Lower lobe of right lung (tissue), 2 donors: ENCODE data around the gene SPRYD3. TPM values are rescaled to one million over a fixed set of nuclear protein-coding genes. Genes with fewer than 3 reads are reported as not detected.

Source experiments
- ATAC-seq, 2 donors: fragments of 200-7000 bp; cut with Tn5 transposase; one replicate each; pipeline ENCODE4 v1.9.1; 2020 to 2022; ENCODE audit warnings: mild to moderate bottlenecking in 2 of 2, moderate library complexity in 2 of 2
- DNase-seq: peaks from one replicate; pipeline ENCODE4 v3.0.0-alpha.2; 2020
- H3K27ac ChIP-seq: fragments of 200-600 bp; one replicate; pipeline ENCODE4 v1.8.0; 2022
- H3K27me3 ChIP-seq: fragments of 200-600 bp; one replicate; pipeline ENCODE4 v1.8.0; 2022; ENCODE audit warnings: low read depth
- H3K36me3 ChIP-seq: fragments of 200-600 bp; one replicate; pipeline ENCODE4 v1.8.0; 2022; ENCODE audit warnings: mild to moderate bottlenecking
- H3K4me1 ChIP-seq: fragments of 200-600 bp; one replicate; pipeline ENCODE4 v1.8.0; 2022
- H3K4me3 ChIP-seq: fragments of 200-600 bp; one replicate; pipeline ENCODE4 v1.8.0; 2022; ENCODE audit warnings: mild to moderate bottlenecking
- H3K9me3 ChIP-seq: fragments of 200-600 bp; one replicate; pipeline ENCODE4 v1.8.0; 2022
- intact Hi-C: fragments of 100-400 bp; cut with DNase I; formaldehyde crosslinking; loops from one replicate; pipeline ENCODE4 v1.11.0; 2022
- total RNA-seq: library from RNA; stranded (reverse); fragmentation: NEBNext Ultra II Directional; extraction: Animal tissue kit (Norgen Biotek cat#: 25700); gene quantifications from one replicate; pipeline ENCODE4 v1.2.1, GENCODE V29; 2021
- TF ChIP-seq, protein P1 (sequence below): fragments of 200-600 bp; IDR thresholded peaks from one replicate; pipeline ENCODE4 v1.8.0; 2022; ENCODE audit warnings: antibody characterized with exemption, mild to moderate bottlenecking
- donor health status: DM: no; HTN: yes; CAD: no; lungs with severe emphysema.

The SPRYD3 gene
- total RNA-seq, 1 donor from 2014 or later = 47.9 TPM

DNA sequence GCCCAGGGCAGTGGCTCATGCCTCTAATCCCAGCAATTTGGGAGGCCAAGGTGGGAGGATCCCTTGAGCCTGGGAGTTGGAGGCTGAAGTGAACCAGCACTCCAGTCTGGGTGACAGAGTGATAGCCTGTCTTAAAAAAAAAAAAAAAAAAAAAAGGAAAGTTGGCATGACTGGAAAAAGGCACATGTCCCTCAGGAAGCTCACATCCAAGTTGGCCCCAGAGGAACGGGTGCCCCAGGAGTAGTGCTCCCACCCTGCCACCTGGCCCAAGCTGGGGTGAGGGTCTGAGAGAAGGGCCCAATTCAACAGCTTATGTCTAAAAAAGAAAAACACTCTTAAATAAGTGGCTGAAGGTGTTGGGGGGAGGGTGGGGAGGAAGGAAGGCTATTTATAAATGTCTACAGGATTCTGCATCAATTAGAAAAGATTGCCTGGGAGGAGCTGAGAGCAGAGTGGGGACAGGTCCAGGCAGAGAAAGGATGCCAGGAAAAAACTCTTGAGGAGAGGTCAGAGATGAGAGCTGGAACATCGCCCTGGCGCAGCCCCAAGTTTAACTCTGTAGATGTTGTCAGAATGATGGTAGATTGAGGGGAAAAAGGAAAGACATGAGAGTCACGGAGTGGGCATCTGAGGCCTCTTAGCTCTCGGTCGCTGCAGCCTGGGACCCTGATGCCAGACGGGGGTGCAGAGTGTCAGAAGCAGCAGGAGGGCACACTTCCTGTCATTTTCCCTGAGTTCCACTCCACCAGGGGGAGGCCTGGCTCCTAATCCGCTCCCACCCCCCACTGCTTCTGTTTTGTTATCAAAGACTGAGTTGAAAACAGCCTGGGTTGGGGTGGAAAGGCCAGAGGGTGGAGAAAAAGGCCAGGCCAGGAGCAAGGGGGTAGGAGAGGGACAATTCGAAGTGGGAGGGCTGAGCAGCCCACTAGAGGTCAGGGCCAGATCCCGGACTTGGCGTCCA lies 7.3 kb downstream of the SPRYD3 start:
- TF ChIP-seq, protein P1, sequence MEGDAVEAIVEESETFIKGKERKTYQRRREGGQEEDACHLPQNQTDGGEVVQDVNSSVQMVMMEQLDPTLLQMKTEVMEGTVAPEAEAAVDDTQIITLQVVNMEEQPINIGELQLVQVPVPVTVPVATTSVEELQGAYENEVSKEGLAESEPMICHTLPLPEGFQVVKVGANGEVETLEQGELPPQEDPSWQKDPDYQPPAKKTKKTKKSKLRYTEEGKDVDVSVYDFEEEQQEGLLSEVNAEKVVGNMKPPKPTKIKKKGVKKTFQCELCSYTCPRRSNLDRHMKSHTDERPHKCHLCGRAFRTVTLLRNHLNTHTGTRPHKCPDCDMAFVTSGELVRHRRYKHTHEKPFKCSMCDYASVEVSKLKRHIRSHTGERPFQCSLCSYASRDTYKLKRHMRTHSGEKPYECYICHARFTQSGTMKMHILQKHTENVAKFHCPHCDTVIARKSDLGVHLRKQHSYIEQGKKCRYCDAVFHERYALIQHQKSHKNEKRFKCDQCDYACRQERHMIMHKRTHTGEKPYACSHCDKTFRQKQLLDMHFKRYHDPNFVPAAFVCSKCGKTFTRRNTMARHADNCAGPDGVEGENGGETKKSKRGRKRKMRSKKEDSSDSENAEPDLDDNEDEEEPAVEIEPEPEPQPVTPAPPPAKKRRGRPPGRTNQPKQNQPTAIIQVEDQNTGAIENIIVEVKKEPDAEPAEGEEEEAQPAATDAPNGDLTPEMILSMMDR = no peak
- intact Hi-C loops = no loop called here
- Histone ChIP-seq H3K27me3 (no peaks in the 10 kb centered on the region), H3K4me3 (no peak overlapping the region), H3K36me3 (peaks cover 76% of the 10 kb centered on the region), H3K9me3 (no peaks in the 10 kb centered on the region), H3K4me1 (peaks cover 58% of the 10 kb centered on the region), H3K27ac (peak overlapping the region; percentile 36)
- ATAC-seq (no peak), DNase-seq (no peak)

GRCh38 chr12:53070877-53071492 lies 8.2 kb downstream of the SPRYD3 start:
- peak overlapping the region; percentile 36 for H3K27ac ChIP-seq
- intact Hi-C loops = no loop called here
- peaks cover 76% of the 10 kb centered on the region for H3K36me3 ChIP-seq
- peaks cover 57% of the 10 kb centered on the region for H3K4me1 ChIP-seq
- TF ChIP-seq, protein P1 = no peak
- ATAC-seq (no peak), DNase-seq (no peak)
- no peaks in the 10 kb centered on the region for H3K27me3 ChIP-seq
- no peaks in the 10 kb centered on the region for H3K9me3 ChIP-seq
- H3K4me3 ChIP-seq = no peak overlapping the region

DNA sequence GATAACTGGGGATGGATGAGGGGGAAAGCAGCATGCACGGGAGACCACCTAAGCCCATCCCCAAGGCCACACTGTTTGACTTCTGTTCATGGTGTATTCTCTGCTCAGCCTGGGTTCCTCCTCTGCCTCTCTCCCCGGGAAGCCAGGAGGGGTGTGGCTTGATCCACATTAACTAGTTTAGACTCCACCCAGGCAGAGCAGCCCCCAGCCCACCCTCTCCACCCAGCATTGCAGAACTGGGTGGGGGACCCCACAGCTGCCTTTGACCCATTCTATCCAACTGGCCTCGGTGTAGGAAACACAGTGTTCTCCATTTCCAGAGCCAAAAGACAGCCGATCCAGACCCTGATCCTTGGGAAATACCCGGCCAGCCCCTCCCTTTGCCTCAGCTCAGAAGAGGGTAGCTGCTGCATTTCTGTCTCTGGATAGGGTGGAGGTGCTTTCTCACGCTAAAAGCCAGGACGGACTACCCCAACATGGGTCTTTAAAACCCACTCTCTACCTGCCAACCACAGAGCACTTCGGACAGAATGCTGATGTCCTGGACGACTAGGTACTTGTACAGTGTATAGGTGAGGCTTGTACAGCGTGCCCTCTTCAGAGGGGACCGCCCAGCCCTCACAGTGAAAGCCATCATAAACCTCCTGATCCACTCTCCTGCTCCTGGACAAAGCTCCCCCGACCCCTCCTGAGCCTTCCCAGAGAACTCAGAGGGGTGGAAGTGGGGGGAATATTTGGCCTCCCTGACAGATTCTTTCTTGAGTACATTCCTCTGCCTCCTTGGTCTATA lies 9.4 kb downstream of the SPRYD3 start:
- Histone ChIP-seq H3K4me3 (no peak overlapping the region), H3K36me3 (peaks cover 76% of the 10 kb centered on the region), H3K4me1 (peaks cover 57% of the 10 kb centered on the region), H3K27me3 (no peaks in the 10 kb centered on the region), H3K9me3 (no peaks in the 10 kb centered on the region), H3K27ac (no peak overlapping the region)
- intact Hi-C loops = no loop called here
- DNase-seq (no peak), ATAC-seq (no peak)
- TF ChIP-seq, protein P1 = no peak

- no peaks in the 10 kb centered on the region for H3K27me3 ChIP-seq
- no peak for DNase-seq
- peaks cover 76% of the 10 kb centered on the region for H3K36me3 ChIP-seq
- ATAC-seq = no peak
- peaks cover 50% of the 10 kb centered on the region for H3K4me1 ChIP-seq
- H3K4me3 ChIP-seq = no peak overlapping the region
- peak overlapping the region; percentile 6 for H3K27ac ChIP-seq
- intact Hi-C loops = no loop called here
- TF ChIP-seq, protein P1 = no peak
- no peaks in the 10 kb centered on the region for H3K9me3 ChIP-seq
These were observed 10.2 kb downstream of the SPRYD3 start for GRCh38 chr12:53068811-53069585.
